GM12891 (cell line): ENCODE data around the gene FEM1A.

Experiments used
- POLR2A ChIP-seq: IDR thresholded peaks from 2 replicates; pipeline ENCODE4 v1.6.1; 2011; ENCODE audit warnings: low read depth, low read length, control low read depth
- POLR2AphosphoS5 ChIP-seq: IDR thresholded peaks from 2 replicates; pipeline ENCODE4 v1.6.1; 2011; ENCODE audit warnings: low read depth, low read length, control low read depth
- SPI1 ChIP-seq: IDR thresholded peaks from 2 replicates; pipeline ENCODE4 v1.6.1; 2011; ENCODE audit warnings: low read depth, low read length, control low read depth
- TAF1 ChIP-seq: IDR thresholded peaks from 2 replicates; pipeline ENCODE4 v1.6.1; 2011; ENCODE audit warnings: low read depth, low read length, control low read depth

DNA sequence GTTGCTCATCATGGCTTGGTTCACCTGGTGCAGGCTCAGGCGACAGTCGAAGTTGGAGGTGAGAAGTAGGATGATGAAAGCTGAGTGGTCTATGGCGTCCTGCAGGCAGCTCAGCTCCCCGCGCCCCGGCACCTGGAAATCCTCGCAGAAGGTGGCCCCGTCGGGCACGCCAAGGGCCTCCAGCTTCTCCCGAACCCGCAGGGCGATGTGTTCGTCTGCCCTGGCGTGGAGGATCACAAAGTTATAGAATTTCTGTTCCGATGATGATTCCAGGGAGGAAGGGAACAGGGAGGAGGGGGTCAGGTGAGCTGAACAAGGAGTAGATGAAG lies 25.4 kb downstream of the FEM1A start:
- TF ChIP-seq POLR2A (no peak), SPI1 (no peak), TAF1 (no peak), POLR2AphosphoS5 (no peak)
